Fibroblast of villous mesenchyme (primary cell): ENCODE results near the gene CSDE1. TPM values are rescaled to one million over a fixed set of nuclear protein-coding genes. Genes with fewer than 3 reads are reported as not detected.
A peak's percentile ranks its signal among the peaks of the same experiment; 100 is the strongest.
"Not testable (repeated sequence)": the region's sequence is repeated elsewhere in the genome, so short reads cannot be mapped to it uniquely, and the experiment has no call there.

Experiments used
- DNase-seq: peaks from one replicate; pipeline ENCODE4 v3.0.0-alpha.2; 2010; ENCODE audit warnings: low read depth
- H3K4me3 ChIP-seq: 2 replicates; pipeline ENCODE4 v1.5.1; 2011; ENCODE audit warnings: low read depth, mild to moderate bottlenecking, low read length
- total RNA-seq: library from RNA; depleted of rRNA; stranded (reverse); fragments of >200 nt; gene quantifications from 2 replicates; pipeline ENCODE4 v1.2.3, GENCODE V29; 2012
- TF ChIP-seq, protein P1 (sequence below): IDR thresholded peaks from 2 replicates; pipeline ENCODE4 v1.5.1; 2012; ENCODE audit warnings: low read depth, mild to moderate bottlenecking, low read length; ENCODE audit not compliant: insufficient read depth

CSDE1 gene
- total RNA-seq, 1 donor: 541 TPM

GRCh38 chr1:114756009-114756892, 1.5 kb downstream of the CSDE1 start:
- TF ChIP-seq, protein P1, sequence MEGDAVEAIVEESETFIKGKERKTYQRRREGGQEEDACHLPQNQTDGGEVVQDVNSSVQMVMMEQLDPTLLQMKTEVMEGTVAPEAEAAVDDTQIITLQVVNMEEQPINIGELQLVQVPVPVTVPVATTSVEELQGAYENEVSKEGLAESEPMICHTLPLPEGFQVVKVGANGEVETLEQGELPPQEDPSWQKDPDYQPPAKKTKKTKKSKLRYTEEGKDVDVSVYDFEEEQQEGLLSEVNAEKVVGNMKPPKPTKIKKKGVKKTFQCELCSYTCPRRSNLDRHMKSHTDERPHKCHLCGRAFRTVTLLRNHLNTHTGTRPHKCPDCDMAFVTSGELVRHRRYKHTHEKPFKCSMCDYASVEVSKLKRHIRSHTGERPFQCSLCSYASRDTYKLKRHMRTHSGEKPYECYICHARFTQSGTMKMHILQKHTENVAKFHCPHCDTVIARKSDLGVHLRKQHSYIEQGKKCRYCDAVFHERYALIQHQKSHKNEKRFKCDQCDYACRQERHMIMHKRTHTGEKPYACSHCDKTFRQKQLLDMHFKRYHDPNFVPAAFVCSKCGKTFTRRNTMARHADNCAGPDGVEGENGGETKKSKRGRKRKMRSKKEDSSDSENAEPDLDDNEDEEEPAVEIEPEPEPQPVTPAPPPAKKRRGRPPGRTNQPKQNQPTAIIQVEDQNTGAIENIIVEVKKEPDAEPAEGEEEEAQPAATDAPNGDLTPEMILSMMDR: no peak
- peak overlapping the region; percentile 81 for H3K4me3 ChIP-seq
- peak; percentile 41 for DNase-seq

- peak; percentile 32 for DNase-seq
- H3K4me3 ChIP-seq: peak overlapping the region; percentile 81
- TF ChIP-seq, protein P1: no peak
Observed at GRCh38 chr1:114755006-114755931, 2.5 kb downstream of the CSDE1 start.

GRCh38 chr1:114753702-114754101, 4.1 kb downstream of the CSDE1 start:
- not testable (repeated sequence) for H3K4me3 ChIP-seq, DNase-seq

DNA sequence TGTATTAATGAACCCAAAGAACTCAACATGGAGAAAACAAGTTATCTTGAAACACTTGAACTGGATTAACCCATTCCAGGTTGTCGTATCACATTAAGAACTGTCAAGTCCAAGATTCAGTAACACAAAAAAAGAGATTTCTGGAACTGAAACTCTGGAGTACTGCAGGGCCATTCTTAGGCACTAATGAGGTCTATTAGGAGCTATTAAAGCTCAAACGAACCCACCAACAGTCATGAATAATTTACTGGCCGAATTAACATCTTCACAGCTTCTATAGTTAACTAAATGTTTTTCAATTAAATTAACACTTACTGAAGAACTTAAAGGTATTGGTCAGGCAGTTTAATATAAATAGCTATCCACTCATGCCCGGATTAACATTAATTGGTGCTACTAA, 4.6 kb downstream of the CSDE1 start:
- no peak overlapping the region for H3K4me3 ChIP-seq
- no peak for DNase-seq
- TF ChIP-seq, protein P1: no peak

GRCh38 chr1:114750780-114751179, 7.0 kb downstream of the CSDE1 start:
- DNase-seq: no peak

GRCh38 chr1:114749835-114750234, 7.9 kb downstream of the CSDE1 start:
- TF ChIP-seq, protein P1: no peak
- H3K4me3 ChIP-seq: no peak overlapping the region

More at GRCh38 chr1:114750780-114751179, 7.0 kb downstream of the CSDE1 start:
- H3K4me3 ChIP-seq: no peak overlapping the region
- TF ChIP-seq, protein P1: no peak

More at GRCh38 chr1:114749835-114750234, 7.9 kb downstream of the CSDE1 start:
- no peak for DNase-seq
